Mucosa of rectum (tissue), 2 donors: ENCODE measurements around the gene FAM241A.
"Not testable (repeated sequence)": the region's sequence is repeated elsewhere in the genome, so short reads cannot be mapped to it uniquely, and the experiment has no call there.

Source experiments
- H3K27ac ChIP-seq, 2 donors: one replicate each; pipeline ENCODE4 v1.7.0; 2013; ENCODE audit warnings: inconsistent platforms in 2 of 2, low read depth in 2 of 2, low read length in 2 of 2
- H3K27me3 ChIP-seq, 2 donors: one replicate each; pipeline ENCODE4 v1.7.0; 2013; ENCODE audit warnings: low read length in 2 of 2; ENCODE audit not compliant: control insufficient read depth in 2 of 2, insufficient read depth in 2 of 2
- H3K36me3 ChIP-seq, 2 donors: one replicate each; pipeline ENCODE4 v1.7.0; 2013; ENCODE audit warnings: low read length in 2 of 2; ENCODE audit not compliant: control insufficient read depth in 2 of 2, insufficient read depth in 2 of 2
- H3K4me1 ChIP-seq, 2 donors: one replicate each; pipeline ENCODE4 v1.7.0; 2013; ENCODE audit warnings: low read length in 2 of 2, mild to moderate bottlenecking in 1 of 2; ENCODE audit not compliant: control insufficient read depth in 2 of 2, insufficient read depth in 2 of 2
- H3K4me3 ChIP-seq, 2 donors: one replicate each; pipeline ENCODE4 v1.7.0; 2013; ENCODE audit warnings: low read length in 2 of 2
- H3K9ac ChIP-seq, 2 donors: one replicate each; pipeline ENCODE4 v1.7.0; 2013; ENCODE audit warnings: low read length in 2 of 2, low read depth in 1 of 2, mild to moderate bottlenecking in 1 of 2
- H3K9me3 ChIP-seq, 2 donors: one replicate each; pipeline ENCODE4 v1.7.0; 2013; ENCODE audit warnings: low read length in 2 of 2; ENCODE audit not compliant: control insufficient read depth in 2 of 2
- donor health status: healthy.
- donor health status: Normal muscosa, but diverticular disease.

Gene FAM241A

DNA sequence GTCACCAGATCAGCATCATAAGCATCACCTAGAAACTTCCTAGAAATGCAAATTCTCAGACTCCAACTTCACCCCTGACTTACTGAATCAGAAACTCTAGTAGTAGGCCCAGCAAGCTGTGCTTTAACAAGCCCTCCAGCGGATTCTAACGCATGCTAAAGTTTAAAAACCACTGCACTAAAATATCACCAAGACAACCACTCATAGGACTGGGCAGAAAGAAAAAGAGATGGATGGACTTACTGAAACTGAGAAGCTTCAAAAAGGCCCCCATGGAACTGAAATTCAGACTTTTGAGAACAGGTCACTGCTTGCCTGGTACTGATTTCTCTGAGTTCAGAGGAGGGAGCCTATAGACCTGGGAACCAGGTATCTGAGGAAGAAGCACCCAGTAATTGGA lies 40.1 kb downstream of the FAM241A start:
- H3K4me1 ChIP-seq, result no peaks in the 10 kb centered on the region
- H3K9ac ChIP-seq, result no peak overlapping the region
- H3K36me3 ChIP-seq, result no peaks in the 10 kb centered on the region
- H3K4me3 ChIP-seq, result no peak overlapping the region
- H3K27me3 ChIP-seq, result no peaks in the 10 kb centered on the region
- no peaks in the 10 kb centered on the region for H3K9me3 ChIP-seq
- no peak overlapping the region for H3K27ac ChIP-seq

DNA sequence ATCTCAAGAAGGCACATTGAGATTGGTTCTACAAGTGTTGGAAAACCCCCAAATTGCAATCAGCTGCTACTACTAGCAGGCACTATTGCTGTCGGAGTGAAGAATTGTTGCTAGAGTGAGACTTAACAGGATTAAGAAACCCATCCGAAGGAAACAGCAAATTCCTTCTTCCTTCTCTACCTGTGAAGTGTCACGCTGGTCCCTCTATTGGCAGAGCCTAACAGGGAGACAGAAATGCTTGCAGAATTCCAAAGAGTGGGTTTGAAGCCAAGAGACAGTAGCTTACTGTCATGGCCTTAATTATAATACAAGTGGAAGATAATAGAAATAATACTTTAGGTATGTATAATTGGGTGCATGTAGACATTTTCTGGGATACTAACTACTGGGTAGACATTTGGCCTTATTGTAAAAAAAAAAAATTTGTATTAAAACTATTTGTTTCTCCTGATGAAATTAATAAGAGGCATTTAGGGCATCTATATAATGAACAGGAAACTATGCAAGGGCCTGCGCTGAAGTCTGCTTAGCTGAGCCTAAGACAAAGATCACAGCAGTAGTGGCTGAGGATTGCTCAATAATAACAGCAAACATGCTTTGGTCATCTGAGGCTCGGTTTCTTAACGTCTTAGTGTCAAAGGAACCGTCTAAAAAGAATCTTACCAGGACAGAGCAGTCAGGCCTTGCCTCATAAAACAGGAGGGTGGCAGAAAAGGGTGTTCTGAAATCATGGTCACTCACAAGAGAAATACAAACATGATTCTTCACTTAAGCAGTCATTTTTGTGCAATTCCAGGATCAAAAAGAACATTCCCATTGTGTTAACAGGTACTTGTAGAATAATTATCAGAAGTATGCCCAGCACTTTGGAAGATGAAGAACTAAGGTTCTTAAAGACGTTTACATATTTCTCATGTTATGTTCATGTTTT lies 40.8 kb downstream of the FAM241A start:
- Histone ChIP-seq H3K9ac (no peak overlapping the region), H3K36me3 (no peaks in the 10 kb centered on the region), H3K4me3 (no peak overlapping the region), H3K27ac (no peak overlapping the region), H3K4me1 (no peaks in the 10 kb centered on the region), H3K27me3 (no peaks in the 10 kb centered on the region), H3K9me3 (no peaks in the 10 kb centered on the region)

- Histone ChIP-seq H3K4me3 (no peak overlapping the region), H3K27ac (no peak overlapping the region), H3K9ac (no peak overlapping the region), H3K27me3 (no peaks in the 10 kb centered on the region), H3K4me1 (no peaks in the 10 kb centered on the region), H3K36me3 (no peaks in the 10 kb centered on the region), H3K9me3 (no peaks in the 10 kb centered on the region)
Observed at GRCh38 chr4:112189754-112190153, 44.5 kb downstream of the FAM241A start.

GRCh38 chr4:112190684-112191083 lies 45.4 kb downstream of the FAM241A start:
- Histone ChIP-seq H3K9me3 (no peaks in the 10 kb centered on the region), H3K36me3 (no peaks in the 10 kb centered on the region), H3K27me3 (no peaks in the 10 kb centered on the region), H3K4me3 (no peak overlapping the region), H3K9ac (no peak overlapping the region), H3K27ac (no peak overlapping the region), H3K4me1 (no peaks in the 10 kb centered on the region)

DNA sequence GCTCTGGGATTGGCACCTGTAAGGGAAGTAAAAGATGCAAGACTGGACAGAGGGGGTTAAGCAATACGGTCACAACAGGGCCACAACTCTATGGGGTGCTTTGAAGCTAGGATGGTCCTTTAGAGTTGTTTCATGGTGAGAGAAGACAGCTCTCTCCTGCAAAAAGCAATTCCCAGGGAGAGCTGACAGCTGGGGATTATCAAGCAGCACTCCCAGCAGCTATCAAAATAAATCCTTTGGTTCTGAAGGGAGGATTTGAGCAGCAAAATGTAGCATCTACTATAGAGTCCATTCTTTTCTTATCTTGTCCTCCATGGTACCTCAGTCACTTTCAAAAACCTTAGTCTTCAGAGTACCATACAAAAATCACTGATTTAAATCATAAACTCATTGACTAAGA lies 51.2 kb downstream of the FAM241A start:
- H3K4me1 ChIP-seq, result no peaks in the 10 kb centered on the region
- H3K27ac ChIP-seq, result no peak overlapping the region
- no peaks in the 10 kb centered on the region for H3K27me3 ChIP-seq
- H3K36me3 ChIP-seq, result no peaks in the 10 kb centered on the region
- H3K9me3 ChIP-seq, result no peaks in the 10 kb centered on the region
- H3K9ac ChIP-seq, result no peak overlapping the region
- H3K4me3 ChIP-seq, result no peak overlapping the region

GRCh38 chr4:112199041-112199440 lies 53.8 kb downstream of the FAM241A start:
- Histone ChIP-seq H3K9me3 (no peaks in the 10 kb centered on the region), H3K27ac (no peak overlapping the region), H3K9ac (no peak overlapping the region), H3K4me1 (no peaks in the 10 kb centered on the region), H3K4me3 (no peak overlapping the region), H3K27me3 (no peaks in the 10 kb centered on the region), H3K36me3 (no peaks in the 10 kb centered on the region)

DNA sequence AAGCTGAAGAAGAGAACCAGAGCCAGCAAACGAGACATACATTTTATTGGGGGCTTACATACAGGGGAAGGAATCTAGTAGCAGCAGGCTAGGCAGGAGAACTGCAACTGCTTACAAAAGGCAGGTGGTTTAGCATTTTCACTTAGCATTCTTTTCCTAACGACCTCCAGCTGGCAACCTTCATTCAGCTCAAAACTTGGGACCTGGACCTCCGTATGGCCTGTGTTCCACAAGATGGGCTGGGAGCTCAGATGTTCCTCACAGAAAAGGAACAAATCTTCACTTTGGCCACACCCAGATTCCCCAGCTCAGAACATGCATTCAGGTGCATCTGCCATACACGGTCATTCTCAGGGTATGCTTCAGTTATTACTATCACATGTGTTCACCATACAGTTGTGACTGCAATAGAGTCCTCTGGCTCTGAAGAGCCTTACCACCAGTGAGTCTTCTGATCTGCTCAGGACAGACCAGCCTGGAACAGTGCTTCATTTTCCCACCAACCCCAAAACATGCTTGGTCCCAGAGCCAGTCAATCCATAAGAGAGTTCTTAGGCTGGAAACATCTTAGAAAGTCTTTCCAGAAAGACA lies 56.8 kb downstream of the FAM241A start:
- no peak overlapping the region for H3K4me3 ChIP-seq
- H3K4me1 ChIP-seq, result no peaks in the 10 kb centered on the region
- no peak overlapping the region for H3K9ac ChIP-seq
- H3K9me3 ChIP-seq, result no peaks in the 10 kb centered on the region
- no peaks in the 10 kb centered on the region for H3K36me3 ChIP-seq
- no peak overlapping the region for H3K27ac ChIP-seq
- H3K27me3 ChIP-seq, result no peaks in the 10 kb centered on the region

GRCh38 chr4:112203593-112203992 lies 58.3 kb downstream of the FAM241A start:
- Histone ChIP-seq H3K4me3 (no peak overlapping the region), H3K27me3 (no peaks in the 10 kb centered on the region), H3K4me1 (no peaks in the 10 kb centered on the region), H3K9me3 (no peaks in the 10 kb centered on the region), H3K36me3 (no peaks in the 10 kb centered on the region), H3K27ac (no peak overlapping the region), H3K9ac (no peak overlapping the region)

- Histone ChIP-seq H3K27me3 (no peaks in the 10 kb centered on the region), H3K27ac (no peak overlapping the region), H3K4me1 (no peaks in the 10 kb centered on the region)
Observed at GRCh38 chr4:112206431-112206830, 61.2 kb downstream of the FAM241A start.

DNA sequence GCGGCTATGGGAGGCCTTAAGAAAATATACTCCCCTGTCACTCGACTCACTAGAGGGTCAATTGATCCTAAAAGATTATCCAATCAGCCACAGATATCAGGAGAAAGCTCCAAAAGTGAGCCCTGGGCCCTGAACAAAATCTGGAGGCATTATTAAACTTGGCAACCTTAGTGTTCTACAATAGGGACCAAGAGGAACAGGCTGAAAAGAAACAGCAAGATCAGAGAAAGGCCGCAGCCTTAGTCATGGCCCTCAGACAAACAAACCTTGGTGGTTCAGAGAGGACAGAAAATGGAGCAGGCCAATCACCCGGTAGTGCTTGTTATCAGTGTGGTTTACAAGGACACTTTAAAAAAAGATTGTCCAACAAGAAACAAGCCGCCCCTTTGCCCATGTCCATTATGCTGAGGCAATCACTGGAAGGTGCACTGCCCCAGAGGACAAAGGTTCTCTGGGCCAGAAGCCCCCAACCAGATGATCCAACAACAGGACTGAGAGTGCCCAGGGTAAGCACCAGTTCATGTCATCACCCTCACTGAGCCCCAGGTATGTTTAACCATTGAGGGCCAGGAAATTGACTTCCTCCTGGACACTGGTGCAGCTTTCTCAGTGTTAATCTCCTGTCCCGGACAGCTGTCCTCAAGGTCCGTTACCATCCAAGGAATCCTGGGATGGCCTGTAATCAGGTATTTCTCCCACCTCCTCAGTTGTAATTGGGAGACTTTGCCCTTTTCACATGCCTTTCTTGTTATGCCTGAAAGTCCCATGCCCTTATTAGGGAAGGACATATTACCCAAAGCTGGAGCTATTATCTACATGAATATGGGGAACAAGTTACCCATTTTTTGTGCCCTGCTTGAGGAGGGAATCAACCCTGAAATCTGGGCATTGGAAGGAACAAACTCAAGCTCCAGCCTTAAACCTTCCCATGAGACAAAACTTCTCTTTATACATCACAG lies 63.2 kb downstream of the FAM241A start:
- H3K27me3 ChIP-seq, H3K27ac ChIP-seq, H3K4me3 ChIP-seq, H3K9ac ChIP-seq, H3K36me3 ChIP-seq, H3K4me1 ChIP-seq, H3K9me3 ChIP-seq: not testable (repeated sequence)

More at GRCh38 chr4:112206431-112206830, 61.2 kb downstream of the FAM241A start:
- Histone ChIP-seq H3K9me3 (no peaks in the 10 kb centered on the region), H3K9ac (no peak overlapping the region), H3K4me3 (no peak overlapping the region), H3K36me3 (no peaks in the 10 kb centered on the region)
